ENCODE measurements around the gene CFAP119. TPM values are rescaled to one million over a fixed set of nuclear protein-coding genes. Genes with fewer than 3 reads are reported as not detected.

The CFAP119 gene
- total and polyA plus RNA-seq, 2 of the 8 experiments (the other 6 are each of a cell fraction or from before 2014, with no cell fraction given): 5.6 to 6.0 TPM

DNA sequence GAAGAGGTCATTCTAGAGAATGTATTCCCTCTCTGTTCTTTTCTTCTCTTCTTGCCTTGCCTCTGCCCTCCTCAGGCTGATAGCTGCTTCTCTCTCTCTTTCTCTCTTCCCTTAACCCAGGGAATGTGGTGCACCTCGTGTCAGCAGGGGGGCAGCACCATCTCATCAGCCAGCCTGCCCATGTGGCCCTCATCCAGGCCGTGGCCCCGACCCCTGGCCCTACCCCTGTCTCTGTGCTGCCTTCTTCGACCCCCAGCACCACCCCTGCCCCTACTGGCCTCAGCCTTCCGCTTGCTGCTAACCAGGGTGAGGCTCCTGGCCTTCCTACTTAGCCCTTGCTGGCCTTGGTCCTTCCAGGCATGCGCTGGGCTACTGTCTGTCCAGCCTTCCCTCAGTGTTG is 39.4 kb downstream of the CFAP119 start:
- H3K9ac ChIP-seq (replicated peaks in 1 of 4; ENCODE audit: extremely low read depth in 1 of 4, low read depth in 3 of 4, low read length in 3 of 4): no peak overlapping the region
- DNase-seq (ENCODE audit: low read depth in 1 of 2, low spot score in 2 of 2): no peak
- H3K18ac ChIP-seq (ENCODE audit: extremely low read depth, low read length): no peak overlapping the region
- no peak overlapping the region for H2AFZ ChIP-seq (ENCODE audit: low read length)
- H3K9me3 ChIP-seq (ENCODE audit: insufficient read depth in 2 of 2, low read depth in 1 of 2, low read length in 1 of 2): no peaks in the 10 kb centered on the region
- TF ChIP-seq, protein P1, sequence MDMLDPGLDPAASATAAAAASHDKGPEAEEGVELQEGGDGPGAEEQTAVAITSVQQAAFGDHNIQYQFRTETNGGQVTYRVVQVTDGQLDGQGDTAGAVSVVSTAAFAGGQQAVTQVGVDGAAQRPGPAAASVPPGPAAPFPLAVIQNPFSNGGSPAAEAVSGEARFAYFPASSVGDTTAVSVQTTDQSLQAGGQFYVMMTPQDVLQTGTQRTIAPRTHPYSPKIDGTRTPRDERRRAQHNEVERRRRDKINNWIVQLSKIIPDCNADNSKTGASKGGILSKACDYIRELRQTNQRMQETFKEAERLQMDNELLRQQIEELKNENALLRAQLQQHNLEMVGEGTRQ (IDR thresholded peaks at IDR 0.05; ENCODE audit: low read length): no peak
- TF ChIP-seq, protein P2, sequence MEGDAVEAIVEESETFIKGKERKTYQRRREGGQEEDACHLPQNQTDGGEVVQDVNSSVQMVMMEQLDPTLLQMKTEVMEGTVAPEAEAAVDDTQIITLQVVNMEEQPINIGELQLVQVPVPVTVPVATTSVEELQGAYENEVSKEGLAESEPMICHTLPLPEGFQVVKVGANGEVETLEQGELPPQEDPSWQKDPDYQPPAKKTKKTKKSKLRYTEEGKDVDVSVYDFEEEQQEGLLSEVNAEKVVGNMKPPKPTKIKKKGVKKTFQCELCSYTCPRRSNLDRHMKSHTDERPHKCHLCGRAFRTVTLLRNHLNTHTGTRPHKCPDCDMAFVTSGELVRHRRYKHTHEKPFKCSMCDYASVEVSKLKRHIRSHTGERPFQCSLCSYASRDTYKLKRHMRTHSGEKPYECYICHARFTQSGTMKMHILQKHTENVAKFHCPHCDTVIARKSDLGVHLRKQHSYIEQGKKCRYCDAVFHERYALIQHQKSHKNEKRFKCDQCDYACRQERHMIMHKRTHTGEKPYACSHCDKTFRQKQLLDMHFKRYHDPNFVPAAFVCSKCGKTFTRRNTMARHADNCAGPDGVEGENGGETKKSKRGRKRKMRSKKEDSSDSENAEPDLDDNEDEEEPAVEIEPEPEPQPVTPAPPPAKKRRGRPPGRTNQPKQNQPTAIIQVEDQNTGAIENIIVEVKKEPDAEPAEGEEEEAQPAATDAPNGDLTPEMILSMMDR (IDR thresholded peaks at IDR 0.05; ENCODE audit: control extremely low read depth in 1 of 3, insufficient read depth in 1 of 3, low read depth in 1 of 3, low read length in 3 of 3): peak in 1 of 3 experiments; percentile 10; a peak in 1 of 4 replicates
- H2BK12ac ChIP-seq (ENCODE audit: low read depth, low read length): no peak overlapping the region
- H3K56ac ChIP-seq (replicated peaks; ENCODE audit: insufficient read length, low read depth, low read length): no peak overlapping the region
- no peaks in the 10 kb centered on the region for H3K4me1 ChIP-seq (replicated peaks in 1 of 4; ENCODE audit: control insufficient read depth in 3 of 4, insufficient read depth in 4 of 4, low read length in 3 of 4)
- H3K79me1 ChIP-seq (ENCODE audit: low read depth, low read length): peaks cover 6% of the 10 kb centered on the region; the same call in 1 of the 2 replicates
- no peak overlapping the region for H3K4ac ChIP-seq (replicated peaks; ENCODE audit: insufficient read length, low read depth, low read length)
- no peaks in the 10 kb centered on the region; a peak in 1 of 4 replicates for H3K79me2 ChIP-seq (ENCODE audit: control insufficient read depth in 1 of 2, insufficient read depth in 2 of 2, low read length in 2 of 2)
- H3K27ac ChIP-seq (ENCODE audit: low read depth, low read length): no peak overlapping the region
- H2AK5ac ChIP-seq (ENCODE audit: low read depth, low read length): no peak overlapping the region
- no peak overlapping the region for H3K14ac ChIP-seq (ENCODE audit: insufficient read length)
- H3K27me3 ChIP-seq (replicated peaks in 1 of 4; ENCODE audit: control insufficient read depth in 3 of 4, extremely low read depth in 1 of 4, insufficient read depth in 3 of 4, low read length in 3 of 4): no peaks in the 10 kb centered on the region
- H3K36me3 ChIP-seq (ENCODE audit: control insufficient read depth in 2 of 4, insufficient read depth in 4 of 4, low read length in 3 of 4): peaks cover 37 to 66% (median 61%) of the 10 kb centered on the region in 4 experiments
- H4K20me1 ChIP-seq (replicated peaks in 1 of 2; ENCODE audit: control insufficient read depth in 1 of 2, insufficient read depth in 2 of 2, low read length in 2 of 2): peaks cover 8 to 30% of the 10 kb centered on the region in 2 experiments
- no peak overlapping the region for H3K4me2 ChIP-seq (ENCODE audit: insufficient read depth in 1 of 2, low read depth in 2 of 2, low read length in 2 of 2)
- H4K5ac ChIP-seq (ENCODE audit: insufficient read length, low read depth, low read length): no peak overlapping the region
- no peak for FAIRE-seq
- H3K23me2 ChIP-seq (ENCODE audit: low read depth, low read length): no peaks in the 10 kb centered on the region
- no peak overlapping the region for H2BK5ac ChIP-seq (ENCODE audit: low read depth, low read length)
- WGBS, 2 experiments (ENCODE audit: extremely low coverage in 1 of 2, insufficient coverage in 1 of 2, insufficient read length in 1 of 2, insufficient replicate concordance in 2 of 2, low coverage in 1 of 2, low lambda C conversion rate in 2 of 2, missing lambda C conversion rate in 1 of 2): 97% methylated on average over 4 of the region's 6 CpGs; no CpG with 5 or more reads in 1 of the 2 experiments
- H2BK15ac ChIP-seq (ENCODE audit: low read length): no peak overlapping the region
- H3K4me3 ChIP-seq (ENCODE audit: extremely low read depth in 1 of 4, insufficient read depth in 2 of 4, low read depth in 3 of 4, low read length in 4 of 4): no peak overlapping the region
- H4K91ac ChIP-seq (replicated peaks; ENCODE audit: insufficient read length, low read length): no peak overlapping the region
- H2BK20ac ChIP-seq (ENCODE audit: low read length): no peak overlapping the region
- POLR2A ChIA-PET (ENCODE audit: partially characterized antibody): interaction anchor here (1.0 to 6.8 kb wide), 9 partner anchors 10 to 56 kb away, joined by 3 to 80 read pairs (median 5); partner anchors contain the start of genes PHKG2 and SRCAP
- no peak overlapping the region for H3K23ac ChIP-seq (ENCODE audit: insufficient read length)
- H2BK120ac ChIP-seq (replicated peaks; ENCODE audit: low read depth, low read length): no peak overlapping the region
- CTCF ChIA-PET (ENCODE audit: partially characterized antibody): interaction anchor here (1.6 to 2.1 kb wide), 2 partner anchors 14 to 60 kb away, joined by 7 to 8 read pairs; no protein-coding TSS in a partner anchor
- no peak overlapping the region for H4K8ac ChIP-seq (ENCODE audit: extremely low read depth, insufficient read depth, low read length)

Measured in H1 (cell line).